Uterus (tissue), 2 donors: ENCODE results near the gene ONECUT3.

Experiments
- POLR2A ChIP-seq, 2 donors: fragments of 450-650 bp; IDR thresholded peaks; one replicate each; pipeline ENCODE4 v1.6.1; 2016; ENCODE audit warnings: antibody characterized with exemption in 2 of 2, mild to moderate bottlenecking in 1 of 2, moderate library complexity in 1 of 2
- TF ChIP-seq, protein P1 (sequence below), 4 experiments: fragments of 200-600 bp in 2 of 4; fragments of 450-650 bp in 2 of 4; sonication (generic) in 2 of 4; IDR thresholded peaks; one replicate each; pipeline ENCODE4 v1.5.1; 2016 to 2019; ENCODE audit warnings: antibody characterized with exemption in 4 of 4, mild to moderate bottlenecking in 2 of 4, moderate library complexity in 1 of 4

DNA sequence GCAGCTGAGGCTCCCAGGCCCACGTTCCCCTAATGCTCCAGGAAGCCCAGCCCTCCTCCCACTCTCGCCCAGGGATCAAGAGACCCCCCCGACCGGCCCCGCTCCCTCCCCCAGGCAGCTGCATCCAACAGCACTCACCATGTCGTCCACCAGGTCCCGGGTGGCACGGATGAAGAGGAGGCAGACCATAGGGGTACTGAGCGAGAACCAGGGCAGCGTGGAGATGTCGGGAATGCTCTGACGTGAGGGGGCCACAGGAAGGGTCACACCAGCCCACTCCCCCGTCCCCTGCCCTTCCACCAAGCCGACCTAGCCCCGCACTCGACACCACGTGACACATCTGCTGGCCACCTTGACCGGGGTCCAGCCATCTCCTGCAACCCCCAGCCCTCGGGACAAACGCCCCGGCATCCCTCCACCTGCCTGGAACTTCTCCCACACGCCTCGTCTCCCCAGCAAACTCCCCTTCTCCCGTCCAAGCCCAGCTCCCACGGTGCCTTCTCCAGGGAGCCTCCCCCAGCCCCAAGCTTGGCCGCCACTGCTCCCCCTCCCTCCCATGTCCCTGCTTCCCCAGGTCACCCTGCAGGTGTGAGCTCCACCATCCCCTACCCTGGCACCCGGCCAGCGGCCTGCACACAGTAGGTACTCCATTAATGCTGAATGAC, 53.9 kb downstream of the ONECUT3 start:
- TF ChIP-seq, protein P1, sequence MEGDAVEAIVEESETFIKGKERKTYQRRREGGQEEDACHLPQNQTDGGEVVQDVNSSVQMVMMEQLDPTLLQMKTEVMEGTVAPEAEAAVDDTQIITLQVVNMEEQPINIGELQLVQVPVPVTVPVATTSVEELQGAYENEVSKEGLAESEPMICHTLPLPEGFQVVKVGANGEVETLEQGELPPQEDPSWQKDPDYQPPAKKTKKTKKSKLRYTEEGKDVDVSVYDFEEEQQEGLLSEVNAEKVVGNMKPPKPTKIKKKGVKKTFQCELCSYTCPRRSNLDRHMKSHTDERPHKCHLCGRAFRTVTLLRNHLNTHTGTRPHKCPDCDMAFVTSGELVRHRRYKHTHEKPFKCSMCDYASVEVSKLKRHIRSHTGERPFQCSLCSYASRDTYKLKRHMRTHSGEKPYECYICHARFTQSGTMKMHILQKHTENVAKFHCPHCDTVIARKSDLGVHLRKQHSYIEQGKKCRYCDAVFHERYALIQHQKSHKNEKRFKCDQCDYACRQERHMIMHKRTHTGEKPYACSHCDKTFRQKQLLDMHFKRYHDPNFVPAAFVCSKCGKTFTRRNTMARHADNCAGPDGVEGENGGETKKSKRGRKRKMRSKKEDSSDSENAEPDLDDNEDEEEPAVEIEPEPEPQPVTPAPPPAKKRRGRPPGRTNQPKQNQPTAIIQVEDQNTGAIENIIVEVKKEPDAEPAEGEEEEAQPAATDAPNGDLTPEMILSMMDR (IDR thresholded peaks at IDR 0.05), result no peak
- TF ChIP-seq POLR2A (IDR thresholded peaks at IDR 0.05), result no peak
